ENCODE results near the gene ADRA1B. TPM values are rescaled to one million over a fixed set of nuclear protein-coding genes. Genes with fewer than 3 reads are reported as not detected.

Gene ADRA1B
- total and polyA plus RNA-seq, 10 of the 15 experiments (the other 5 are each of a cell fraction or from before 2014, with no cell fraction given) = 0.04 TPM; not detected in 9

GRCh38 chr5:160008877-160009590 lies 92.8 kb downstream of the ADRA1B start, which contains the start of gene TTC1 (continued):
- TF ChIP-seq CTCF (IDR thresholded peaks at IDR 0.05 in 2 of 3, conservative IDR thresholded peaks at IDR 0.05 in 1 of 3; ENCODE audit: control insufficient read depth in 2 of 3, extremely low read depth in 1 of 3, insufficient read depth in 1 of 3, low read depth in 3 of 3, low read length in 3 of 3) (no peak), CHD2 (IDR thresholded peaks at IDR 0.05; ENCODE audit: borderline replicate concordance, low read depth, low read length) (peak; percentile 69; the same call in 1 of the 2 replicates), MYC (IDR thresholded peaks at IDR 0.05; ENCODE audit: insufficient read depth, insufficient read length, insufficient replicate concordance, low read length, severe bottlenecking) (no peak), HCFC1 (IDR thresholded peaks at IDR 0.05; ENCODE audit: low read length) (peak; percentile 94), EZH2 (IDR thresholded peaks at IDR 0.05; ENCODE audit: borderline replicate concordance, control insufficient read depth, low read depth, low read length) (no peak), TCF12 (IDR thresholded peaks at IDR 0.05; ENCODE audit: low read depth, low read length) (0 out of 2 replicates have a peak, but pooled peaks have one; percentile 19), GABPA (IDR thresholded peaks at IDR 0.05; ENCODE audit: low read depth) (peak; percentile 95), TAF1 (IDR thresholded peaks at IDR 0.05; ENCODE audit: borderline replicate concordance, low read depth, low read length) (peak; percentile 93), RFX5 (IDR thresholded peaks at IDR 0.05; ENCODE audit: low read depth, low read length) (peak; percentile 78; the same call in 1 of the 2 replicates), NR2F1 (conservative IDR thresholded peaks at IDR 0.05) (no peak), YY1 (IDR thresholded peaks at IDR 0.05; ENCODE audit: low read depth, low read length) (peak; percentile 99), RAD21 (IDR thresholded peaks at IDR 0.05; ENCODE audit: insufficient read depth, low read depth, low read length) (no peak), FOXK2 (IDR thresholded peaks at IDR 0.05) (no peak), TCF3 (IDR thresholded peaks at IDR 0.05; ENCODE audit: borderline replicate concordance, insufficient read depth, low read depth, low read length) (no peak), BHLHE40 (IDR thresholded peaks at IDR 0.05; ENCODE audit: borderline replicate concordance in 1 of 2, low read depth in 2 of 2, low read length in 1 of 2) (peak; percentile 91 to 92)
